Bronchial epithelial cell (primary cell): ENCODE results near the gene EGR2. TPM values are rescaled to one million over a fixed set of nuclear protein-coding genes. Genes with fewer than 3 reads are reported as not detected.

Experiments
- DNase-seq: peaks from one replicate; pipeline ENCODE4 v3.0.0-alpha.2; 2010; ENCODE audit warnings: low read depth
- FAIRE-seq: peaks from 2 replicates; lab custom pipeline; 2011; peaks lifted over from hg19 to GRCh38; lab: Jason Lieb, UNC
- H3K27me3 ChIP-seq: 2 replicates; pipeline ENCODE4 v1.5.1; 2011; ENCODE audit warnings: low read length; ENCODE audit not compliant: control insufficient read depth, insufficient read depth
- H3K36me3 ChIP-seq: 2 replicates; pipeline ENCODE4 v1.5.1; 2011; ENCODE audit warnings: low read length; ENCODE audit not compliant: control insufficient read depth, insufficient read depth
- H3K4me3 ChIP-seq: 2 replicates; pipeline ENCODE4 v1.5.1; 2011; ENCODE audit warnings: mild to moderate bottlenecking, low read depth, low read length, control low read depth
- total RNA-seq: library from RNA; depleted of rRNA; stranded (reverse); fragments of >200 nt; gene quantifications from 2 replicates; pipeline ENCODE4 v1.2.1, GENCODE V29; 2014
- TF ChIP-seq, protein P1 (sequence below): IDR thresholded peaks from 2 replicates; pipeline ENCODE4 v1.5.1; 2011; ENCODE audit warnings: mild to moderate bottlenecking, moderate library complexity, low read length, control low read depth, inconsistent platforms; ENCODE audit not compliant: insufficient read depth, severe bottlenecking

The EGR2 gene
- total RNA-seq, 1 donor from 2014 or later: 0.26 TPM

DNA sequence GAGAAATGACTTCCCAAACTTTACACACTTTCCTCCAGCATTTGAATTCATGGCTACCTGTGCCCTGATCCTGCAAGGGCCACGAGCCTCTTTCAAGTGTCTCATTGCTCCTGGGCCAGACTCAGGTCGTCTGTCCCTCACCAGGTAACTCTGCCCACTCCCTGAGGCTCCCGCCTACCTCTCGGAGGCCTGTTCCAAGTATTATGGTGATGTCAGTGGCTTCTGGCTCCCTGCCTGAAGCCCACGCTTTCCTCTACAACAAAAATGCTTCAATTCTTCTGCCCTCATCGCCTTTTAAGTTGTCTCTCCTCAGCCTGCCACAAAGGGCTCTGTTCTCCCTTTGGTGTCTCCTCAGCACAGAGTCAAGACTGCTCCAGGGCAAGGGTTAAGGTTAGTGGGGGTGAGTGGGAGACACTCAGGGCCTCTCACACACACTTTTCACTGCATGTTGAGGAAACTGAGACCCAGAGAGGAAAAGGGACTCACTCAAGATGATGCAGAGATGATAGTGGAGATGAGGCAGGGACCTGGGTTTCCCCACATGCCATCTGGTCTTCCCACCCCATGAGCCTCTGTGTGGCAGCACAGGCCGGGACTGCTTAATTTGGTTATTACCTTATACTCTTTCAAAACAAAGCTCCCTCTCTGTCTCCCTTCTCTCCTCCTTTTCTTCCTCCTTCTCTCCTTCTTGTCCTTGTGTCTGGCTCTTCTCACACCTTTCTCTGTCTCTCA lies 28.3 kb upstream of the EGR2 start:
- DNase-seq: no peak
- H3K4me3 ChIP-seq: no peak overlapping the region
- no peaks in the 10 kb centered on the region for H3K36me3 ChIP-seq
- no peak for FAIRE-seq
- H3K27me3 ChIP-seq: no peaks in the 10 kb centered on the region
- TF ChIP-seq, protein P1, sequence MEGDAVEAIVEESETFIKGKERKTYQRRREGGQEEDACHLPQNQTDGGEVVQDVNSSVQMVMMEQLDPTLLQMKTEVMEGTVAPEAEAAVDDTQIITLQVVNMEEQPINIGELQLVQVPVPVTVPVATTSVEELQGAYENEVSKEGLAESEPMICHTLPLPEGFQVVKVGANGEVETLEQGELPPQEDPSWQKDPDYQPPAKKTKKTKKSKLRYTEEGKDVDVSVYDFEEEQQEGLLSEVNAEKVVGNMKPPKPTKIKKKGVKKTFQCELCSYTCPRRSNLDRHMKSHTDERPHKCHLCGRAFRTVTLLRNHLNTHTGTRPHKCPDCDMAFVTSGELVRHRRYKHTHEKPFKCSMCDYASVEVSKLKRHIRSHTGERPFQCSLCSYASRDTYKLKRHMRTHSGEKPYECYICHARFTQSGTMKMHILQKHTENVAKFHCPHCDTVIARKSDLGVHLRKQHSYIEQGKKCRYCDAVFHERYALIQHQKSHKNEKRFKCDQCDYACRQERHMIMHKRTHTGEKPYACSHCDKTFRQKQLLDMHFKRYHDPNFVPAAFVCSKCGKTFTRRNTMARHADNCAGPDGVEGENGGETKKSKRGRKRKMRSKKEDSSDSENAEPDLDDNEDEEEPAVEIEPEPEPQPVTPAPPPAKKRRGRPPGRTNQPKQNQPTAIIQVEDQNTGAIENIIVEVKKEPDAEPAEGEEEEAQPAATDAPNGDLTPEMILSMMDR: no peak

DNA sequence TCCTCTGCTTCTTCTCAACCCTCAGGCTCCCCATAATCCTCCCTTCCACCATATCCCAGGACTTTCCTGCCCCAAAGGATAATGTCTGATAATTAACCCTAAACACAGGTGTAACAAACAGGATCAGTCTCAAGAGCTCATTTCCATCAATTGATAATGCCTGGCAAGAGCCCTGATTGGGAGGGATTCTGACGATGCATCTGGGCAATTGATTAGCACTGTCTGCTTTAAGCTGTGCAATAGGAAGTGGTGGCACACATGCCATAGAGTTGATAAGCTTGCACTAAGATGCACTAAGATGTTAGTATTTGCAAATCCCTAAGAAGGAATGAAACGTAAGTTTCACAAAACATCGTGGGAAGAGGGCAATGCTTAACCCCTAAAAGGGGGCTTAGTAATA lies 27.4 kb upstream of the EGR2 start:
- Histone ChIP-seq H3K36me3 (no peaks in the 10 kb centered on the region), H3K4me3 (no peak overlapping the region), H3K27me3 (no peaks in the 10 kb centered on the region)
- TF ChIP-seq, protein P1: no peak
- no peak for DNase-seq
- FAIRE-seq: no peak

DNA sequence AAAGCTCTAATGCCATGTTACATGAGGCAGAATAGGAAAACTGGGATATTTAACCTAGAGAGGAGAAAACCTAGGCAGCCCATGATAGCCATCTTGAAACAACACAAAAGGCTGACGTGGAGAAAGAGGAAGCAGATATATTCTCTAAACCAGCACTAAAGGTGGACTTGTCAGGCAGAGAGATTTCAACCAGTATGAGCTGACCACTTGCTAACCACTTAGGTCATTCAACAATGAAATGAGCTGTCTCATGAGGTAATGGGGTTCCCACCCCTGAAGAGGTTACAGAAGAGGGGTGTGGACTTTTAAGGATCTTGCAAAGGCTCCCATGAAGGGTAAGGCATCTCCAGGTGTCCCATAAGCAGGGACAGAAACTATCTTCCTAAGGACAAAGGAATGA lies 26.8 kb upstream of the EGR2 start:
- TF ChIP-seq, protein P1: no peak
- H3K27me3 ChIP-seq: no peaks in the 10 kb centered on the region
- H3K36me3 ChIP-seq: no peaks in the 10 kb centered on the region
- no peak overlapping the region for H3K4me3 ChIP-seq
- DNase-seq (no peak), FAIRE-seq (no peak)

DNA sequence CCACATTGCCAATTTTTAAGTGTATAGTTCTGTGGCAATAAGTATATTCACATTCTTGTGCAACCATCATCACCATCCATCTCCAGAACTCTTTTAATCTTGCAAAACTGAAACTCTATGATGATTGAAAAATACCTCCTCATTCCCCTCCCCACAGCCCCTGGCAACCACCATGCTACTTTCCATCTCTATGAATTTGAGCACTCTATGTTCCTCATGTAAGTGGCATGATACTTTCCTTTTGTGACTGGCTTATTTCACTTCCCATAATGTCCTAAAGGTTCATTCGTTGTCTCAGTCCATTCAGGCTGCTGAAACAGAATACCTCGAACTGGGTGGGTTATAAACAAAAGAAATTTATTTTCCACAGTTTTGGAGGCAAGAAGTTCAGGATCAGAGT lies 23.4 kb upstream of the EGR2 start:
- TF ChIP-seq, protein P1: no peak
- FAIRE-seq: no peak
- no peak overlapping the region for H3K4me3 ChIP-seq
- no peak for DNase-seq
- H3K27me3 ChIP-seq: no peaks in the 10 kb centered on the region
- no peaks in the 10 kb centered on the region for H3K36me3 ChIP-seq

DNA sequence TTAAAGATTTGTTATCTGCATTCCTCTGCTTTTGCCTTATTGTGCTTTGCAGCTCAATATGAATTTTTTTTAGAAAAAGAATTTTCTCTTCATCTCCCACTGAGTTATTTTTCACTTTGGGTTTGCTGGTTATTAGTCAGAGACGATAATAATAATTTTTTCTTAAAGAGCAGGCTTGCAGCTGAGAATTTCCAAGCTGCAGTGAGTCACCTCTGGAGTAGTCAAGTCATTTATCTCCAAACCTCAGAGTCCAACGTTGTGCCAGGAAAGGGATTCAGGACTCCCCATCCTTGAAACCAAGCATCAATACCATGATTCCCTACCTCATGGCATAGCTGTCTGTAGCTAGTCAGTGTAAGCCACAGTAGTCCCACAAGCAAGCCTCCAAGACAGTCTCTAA lies 15.2 kb upstream of the EGR2 start:
- no peaks in the 10 kb centered on the region for H3K36me3 ChIP-seq
- no peak for FAIRE-seq
- no peak overlapping the region for H3K4me3 ChIP-seq
- H3K27me3 ChIP-seq: no peaks in the 10 kb centered on the region
- TF ChIP-seq, protein P1: no peak
- no peak for DNase-seq

DNA sequence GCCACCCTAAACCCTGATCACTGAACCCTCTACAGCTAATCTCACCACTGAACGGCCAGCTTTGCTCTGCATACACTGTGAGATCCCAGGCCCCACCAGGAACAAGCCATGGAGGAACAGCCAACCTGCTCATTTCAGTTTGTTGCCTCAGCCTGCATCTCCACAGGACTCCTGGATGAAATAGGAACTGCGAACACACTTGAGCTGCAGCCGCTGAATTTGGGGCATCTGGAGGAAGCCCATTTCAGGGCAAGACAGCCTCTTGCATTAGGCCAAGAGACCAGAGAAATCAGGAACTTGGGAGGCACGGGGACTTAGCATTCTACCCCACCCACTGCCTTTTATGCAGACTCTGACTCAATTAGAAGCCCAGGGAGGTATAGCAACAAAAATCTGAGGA lies 14.5 kb upstream of the EGR2 start:
- no peaks in the 10 kb centered on the region for H3K36me3 ChIP-seq
- H3K27me3 ChIP-seq: no peaks in the 10 kb centered on the region
- FAIRE-seq: no peak
- no peak overlapping the region for H3K4me3 ChIP-seq
- TF ChIP-seq, protein P1: no peak
- DNase-seq: no peak
